GM12878 (cell line): ENCODE results near the gene GIPC1. TPM values are rescaled to one million over a fixed set of nuclear protein-coding genes. Genes with fewer than 3 reads are reported as not detected.

Experiments
- BCLAF1 ChIP-seq: fragments of 450-650 bp; IDR thresholded peaks from 2 replicates; pipeline ENCODE4 v1.6.1; 2017; ENCODE audit warnings: antibody characterized with exemption, mild to moderate bottlenecking, moderate library complexity
- CBFB ChIP-seq: IDR thresholded peaks from 2 replicates; pipeline ENCODE4 v1.6.1; 2016; ENCODE audit warnings: antibody characterized with exemption, low read depth
- CHD2 ChIP-seq: IDR thresholded peaks from 2 replicates; pipeline ENCODE4 v1.6.1; 2011; ENCODE audit warnings: low read depth, low read length, improper control_type of control experiment, borderline replicate concordance
- CREM ChIP-seq: IDR thresholded peaks from 2 replicates; pipeline ENCODE4 v1.6.1; 2014; ENCODE audit warnings: antibody characterized with exemption, low read depth
- EP300 ChIP-seq, 2 experiments: fragments of 150-350 bp in 1 of 2; IDR thresholded peaks; 2 replicates each; pipeline ENCODE4 v1.6.1; 2011 to 2012; ENCODE audit warnings: low read depth in 2 of 2, low read length in 2 of 2, borderline replicate concordance in 1 of 2, improper control_type of control experiment in 1 of 2, inconsistent platforms in 1 of 2; ENCODE audit not compliant: control insufficient read depth in 1 of 2
- FOXM1 ChIP-seq: IDR thresholded peaks from 2 replicates; pipeline ENCODE4 v1.6.1; 2012; ENCODE audit warnings: low read depth, mild to moderate bottlenecking, inconsistent platforms, low read length, moderate library complexity
- HDAC2 ChIP-seq: fragments of 200-600 bp; sonication (generic); IDR thresholded peaks from 2 replicates; pipeline ENCODE4 v1.6.1; 2017
- IKZF2 ChIP-seq, 2 experiments: fragments of 450-650 bp; IDR thresholded peaks; 2 replicates each; pipeline ENCODE4 v1.6.1; 2017; ENCODE audit warnings: mild to moderate bottlenecking in 2 of 2, moderate library complexity in 2 of 2
- JUND ChIP-seq: IDR thresholded peaks from 2 replicates; pipeline ENCODE4 v1.6.1; 2012; ENCODE audit warnings: low read depth, mild to moderate bottlenecking, low read length, improper control_type of control experiment, moderate library complexity
- KLF5 ChIP-seq: fragments of 450-650 bp; IDR thresholded peaks from 2 replicates; pipeline ENCODE4 v1.6.1; 2014; ENCODE audit warnings: mild to moderate bottlenecking; ENCODE audit not compliant: partially characterized antibody
- NBN ChIP-seq: fragments of 450-650 bp; IDR thresholded peaks from 2 replicates; pipeline ENCODE4 v1.6.1; 2016
- NFXL1 ChIP-seq: fragments of 450-650 bp; IDR thresholded peaks from 2 replicates; pipeline ENCODE4 v1.6.1; 2017; ENCODE audit warnings: antibody characterized with exemption, mild to moderate bottlenecking, borderline replicate concordance
- PAX8 ChIP-seq: fragments of 450-650 bp; IDR thresholded peaks from 2 replicates; pipeline ENCODE4 v1.6.1; 2017; ENCODE audit warnings: mild to moderate bottlenecking, moderate library complexity
- RFX5 ChIP-seq: IDR thresholded peaks from 2 replicates; pipeline ENCODE4 v1.6.1; 2011; ENCODE audit warnings: low read depth, low read length, improper control_type of control experiment
- SREBF2 ChIP-seq: IDR thresholded peaks from 2 replicates; pipeline ENCODE4 v1.6.1; 2012; ENCODE audit warnings: mild to moderate bottlenecking, low read length
- TCF12 ChIP-seq: IDR thresholded peaks from 2 replicates; pipeline ENCODE4 v1.6.1; 2011; ENCODE audit warnings: low read depth, mild to moderate bottlenecking, low read length
- TCF3 ChIP-seq: IDR thresholded peaks from 2 replicates; pipeline ENCODE4 v1.6.1; 2012; ENCODE audit warnings: low read depth, mild to moderate bottlenecking, low read length, borderline replicate concordance; ENCODE audit not compliant: insufficient read depth
- ZBTB40 ChIP-seq: fragments of 450-650 bp; IDR thresholded peaks from 2 replicates; pipeline ENCODE4 v1.6.1; 2016; ENCODE audit warnings: mild to moderate bottlenecking, moderate library complexity, borderline replicate concordance
- ZZZ3 ChIP-seq: IDR thresholded peaks from 2 replicates; pipeline ENCODE4 v1.6.1; 2011; ENCODE audit warnings: low read depth; ENCODE audit not compliant: control insufficient read depth, insufficient read length
- polyA plus RNA-seq, 11 experiments: library from polyadenylated mRNA; depleted of rRNA in 4 of 11; unstranded in 6 of 11; stranded (reverse) in 5 of 11; fragments of >200 nt; fragmentation: Nextera tagmentation in 4 of 11; fragmentation: Illumina TruSeq in 1 of 11; extraction: Ambion mirVana in 4 of 11; extraction: Trizol in 1 of 11; gene quantifications; 1 replicate in 1 of 11; 2 replicates in 10 of 11; pipeline versions ENCODE4 v1.2.1 to v1.2.3, GENCODE V29; 2011 to 2016; ENCODE audit warnings: inconsistent platforms in 2 of 11, missing spikeins in 2 of 11, low read depth in 1 of 11
- total RNA-seq, 4 experiments: library from RNA; depleted of rRNA in 3 of 4; stranded (reverse); fragments of >200 nt in 3 of 4; fragmentation: Illumina TruSeq in 1 of 4; extraction: Trizol in 1 of 4; gene quantifications; 2 replicates each; pipeline versions ENCODE4 v1.2.1 to v1.2.3, GENCODE V29; 2013 to 2021
- TF ChIP-seq, protein P1 (sequence below): fragments of 450-650 bp; IDR thresholded peaks from 2 replicates; pipeline ENCODE4 v1.6.1; 2018; ENCODE audit warnings: borderline replicate concordance, mild to moderate bottlenecking; ENCODE audit not compliant: partially characterized antibody

GIPC1 gene
- total and polyA plus RNA-seq, 10 of the 15 experiments (the other 5 are each of a cell fraction or from before 2014, with no cell fraction given), result 0.47 to 24.1 (median 13.6) TPM

GRCh38 chr19:14496029-14496833, at the start of gene GIPC1 (continued):
- TF ChIP-seq, protein P1, sequence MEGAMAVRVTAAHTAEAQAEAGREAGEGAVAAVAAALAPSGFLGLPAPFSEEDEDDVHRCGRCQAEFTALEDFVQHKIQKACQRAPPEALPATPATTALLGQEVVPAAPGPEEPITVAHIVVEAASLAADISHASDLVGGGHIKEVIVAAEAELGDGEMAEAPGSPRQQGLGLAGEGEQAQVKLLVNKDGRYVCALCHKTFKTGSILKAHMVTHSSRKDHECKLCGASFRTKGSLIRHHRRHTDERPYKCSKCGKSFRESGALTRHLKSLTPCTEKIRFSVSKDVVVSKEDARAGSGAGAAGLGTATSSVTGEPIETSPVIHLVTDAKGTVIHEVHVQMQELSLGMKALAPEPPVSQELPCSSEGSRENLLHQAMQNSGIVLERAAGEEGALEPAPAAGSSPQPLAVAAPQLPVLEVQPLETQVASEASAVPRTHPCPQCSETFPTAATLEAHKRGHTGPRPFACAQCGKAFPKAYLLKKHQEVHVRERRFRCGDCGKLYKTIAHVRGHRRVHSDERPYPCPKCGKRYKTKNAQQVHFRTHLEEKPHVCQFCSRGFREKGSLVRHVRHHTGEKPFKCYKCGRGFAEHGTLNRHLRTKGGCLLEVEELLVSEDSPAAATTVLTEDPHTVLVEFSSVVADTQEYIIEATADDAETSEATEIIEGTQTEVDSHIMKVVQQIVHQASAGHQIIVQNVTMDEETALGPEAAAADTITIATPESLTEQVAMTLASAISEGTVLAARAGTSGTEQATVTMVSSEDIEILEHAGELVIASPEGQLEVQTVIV, result no peak
- TF ChIP-seq NBN (no peak), FOXM1 (no peak), ZBTB40 (no peak), TCF12 (no peak), NFXL1 (no peak), HDAC2 (no peak), ZZZ3 (no peak), CBFB (no peak), PAX8 (no peak), CHD2 (peak; percentile 68; the same call in 1 of the 2 replicates), BCLAF1 (no peak), TCF3 (no peak), RFX5 (peak; percentile 76; the same call in 1 of the 2 replicates), JUND (peak; percentile 36; the same call in 1 of the 2 replicates), CREM (no peak), KLF5 (peak; percentile 75), EP300 (IDR thresholded peaks at IDR 0.05; ENCODE audit: borderline replicate concordance in 1 of 2, control insufficient read depth in 1 of 2, low read depth in 2 of 2, low read length in 2 of 2) (no peak), IKZF2 (IDR thresholded peaks at IDR 0.05) (peak; percentile 32 to 36; a peak in 1 of 4 replicates), SREBF2 (no peak)
